Stomach (tissue), 4 donors: Measurements from ENCODE around the gene GNPTAB.

ENCODE experiments used
- POLR2A ChIP-seq, 4 donors: fragments of 450-650 bp; IDR thresholded peaks; one replicate each; pipeline ENCODE4 v1.6.1; 2016; ENCODE audit warnings: antibody characterized with exemption in 4 of 4, control low read depth in 2 of 4, mild to moderate bottlenecking in 1 of 4, moderate library complexity in 1 of 4
- TF ChIP-seq, protein P1 (sequence below), 7 experiments: fragments of 450-650 bp in 4 of 7; fragments of 200-600 bp in 3 of 7; sonication (generic) in 3 of 7; IDR thresholded peaks; one replicate each; pipeline ENCODE4 v1.5.1; 2016 to 2019; ENCODE audit warnings: antibody characterized with exemption in 7 of 7, control low read depth in 2 of 7, mild to moderate bottlenecking in 1 of 7

DNA sequence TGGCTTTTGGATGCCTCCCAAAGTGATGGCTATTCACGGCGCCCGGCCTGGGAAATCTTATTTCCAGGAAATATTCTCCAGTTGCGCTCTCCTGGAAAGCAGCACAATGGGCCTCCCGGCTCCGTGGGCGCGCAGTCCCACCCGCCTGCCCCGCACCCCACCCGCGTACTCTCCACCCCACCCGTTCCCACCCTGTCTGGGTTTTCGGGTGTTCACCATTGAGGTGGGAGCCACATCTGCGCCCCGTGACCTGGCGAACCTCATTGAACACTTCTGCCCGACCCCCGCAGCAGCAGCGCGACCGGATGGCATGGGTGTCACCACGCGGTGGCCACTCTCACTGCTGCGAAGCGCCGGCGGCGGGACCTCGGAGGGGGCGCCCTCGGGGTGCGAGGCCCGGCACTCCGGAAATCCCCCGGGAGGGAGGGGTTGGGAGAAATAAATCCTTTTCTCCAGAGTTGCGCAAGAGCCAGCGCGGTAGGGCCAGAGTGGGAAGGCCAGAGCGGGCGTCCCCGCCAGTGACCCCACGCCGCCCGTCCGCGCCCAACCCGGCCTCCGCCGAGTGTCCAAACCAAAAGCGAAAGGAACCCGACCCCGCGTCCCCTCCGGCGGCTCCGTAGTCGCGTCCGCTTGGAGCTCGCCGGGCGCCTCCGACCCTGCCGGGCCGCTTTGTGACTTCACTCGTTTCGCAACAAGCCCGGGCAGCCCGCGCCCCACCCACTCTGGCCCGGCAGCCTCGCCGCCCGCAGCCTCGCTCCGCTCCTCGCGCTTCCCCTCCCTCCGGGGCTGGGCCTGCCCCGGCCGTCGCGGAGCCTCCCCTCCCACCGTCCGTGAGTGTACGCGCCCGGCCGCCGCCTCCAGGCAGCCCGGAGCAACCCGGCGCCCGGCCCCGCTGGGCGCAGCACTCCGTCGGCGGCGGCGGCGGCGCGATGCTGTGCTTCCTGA lies 46.4 kb upstream of the GNPTAB start, which contains the start of gene DRAM1:
- TF ChIP-seq, protein P1, sequence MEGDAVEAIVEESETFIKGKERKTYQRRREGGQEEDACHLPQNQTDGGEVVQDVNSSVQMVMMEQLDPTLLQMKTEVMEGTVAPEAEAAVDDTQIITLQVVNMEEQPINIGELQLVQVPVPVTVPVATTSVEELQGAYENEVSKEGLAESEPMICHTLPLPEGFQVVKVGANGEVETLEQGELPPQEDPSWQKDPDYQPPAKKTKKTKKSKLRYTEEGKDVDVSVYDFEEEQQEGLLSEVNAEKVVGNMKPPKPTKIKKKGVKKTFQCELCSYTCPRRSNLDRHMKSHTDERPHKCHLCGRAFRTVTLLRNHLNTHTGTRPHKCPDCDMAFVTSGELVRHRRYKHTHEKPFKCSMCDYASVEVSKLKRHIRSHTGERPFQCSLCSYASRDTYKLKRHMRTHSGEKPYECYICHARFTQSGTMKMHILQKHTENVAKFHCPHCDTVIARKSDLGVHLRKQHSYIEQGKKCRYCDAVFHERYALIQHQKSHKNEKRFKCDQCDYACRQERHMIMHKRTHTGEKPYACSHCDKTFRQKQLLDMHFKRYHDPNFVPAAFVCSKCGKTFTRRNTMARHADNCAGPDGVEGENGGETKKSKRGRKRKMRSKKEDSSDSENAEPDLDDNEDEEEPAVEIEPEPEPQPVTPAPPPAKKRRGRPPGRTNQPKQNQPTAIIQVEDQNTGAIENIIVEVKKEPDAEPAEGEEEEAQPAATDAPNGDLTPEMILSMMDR (IDR thresholded peaks at IDR 0.05), result peak in 1 of 7 experiments; percentile 11
- TF ChIP-seq POLR2A (IDR thresholded peaks at IDR 0.05), result peak in 2 of 4 donors; percentile 53
